Measurements from ENCODE around the gene TPRX2. TPM values are rescaled to one million over a fixed set of nuclear protein-coding genes. Genes with fewer than 3 reads are reported as not detected.

Gene TPRX2
- total and polyA plus RNA-seq, 2 of the 13 experiments (the other 11 are each of a cell fraction or from before 2014, with no cell fraction given) = not detected

- H3K4me2 ChIP-seq (ENCODE audit: low read depth, low read length) = no peak overlapping the region
- in situ Hi-C loops (cut with HindIII; ENCODE audit: extremely low pct_ligation_motif_present, low pct_unique_long_range_greater_than_20kb) = no loop called here
- BruUV-seq (replicated peaks) = no TSS peak
- ChIA-PET CTCF (ENCODE audit: low intra/inter-chr PET ratio, low total read pairs) (interaction anchor here (2.1 kb wide), 1 partner anchor 15 kb away, joined by 7 read pairs; no protein-coding TSS in a partner anchor), POLR2A (no interaction called here)
- 47% methylated on average over 10 of the region's 10 CpGs for WGBS (ENCODE audit: low lambda C conversion rate)
- H3K9ac ChIP-seq (ENCODE audit: insufficient read depth, low read depth, low read length) = no peak overlapping the region
- H3K4me1 ChIP-seq (ENCODE audit: insufficient read depth, low read length) = no peaks in the 10 kb centered on the region
- intact Hi-C loops (cut with micrococcal nuclease; ENCODE audit: unreplicated experiment) = no loop called here
- no peak overlapping the region for H3K27ac ChIP-seq (ENCODE audit: extremely low read length, insufficient read depth, low read length)
- H4K20me1 ChIP-seq (ENCODE audit: insufficient read depth, low read length) = no peaks in the 10 kb centered on the region
- peaks cover 0 to 2% of the 10 kb centered on the region in 2 experiments; a peak in 2 of 5 replicates for H3K27me3 ChIP-seq (ENCODE audit: control insufficient read depth in 1 of 2, insufficient read depth in 2 of 2, low read length in 2 of 2)
- no peak overlapping the region for H3K4me3 ChIP-seq (replicated peaks in 1 of 3; ENCODE audit: insufficient read depth in 1 of 3, low read depth in 2 of 3, low read length in 3 of 3)
- DNase-seq (ENCODE audit: low spot score) (no peak), ATAC-seq (no peak), FAIRE-seq (no peak)
- no peak overlapping the region for H2AFZ ChIP-seq (ENCODE audit: low read length)
- TF ChIP-seq, protein P1, sequence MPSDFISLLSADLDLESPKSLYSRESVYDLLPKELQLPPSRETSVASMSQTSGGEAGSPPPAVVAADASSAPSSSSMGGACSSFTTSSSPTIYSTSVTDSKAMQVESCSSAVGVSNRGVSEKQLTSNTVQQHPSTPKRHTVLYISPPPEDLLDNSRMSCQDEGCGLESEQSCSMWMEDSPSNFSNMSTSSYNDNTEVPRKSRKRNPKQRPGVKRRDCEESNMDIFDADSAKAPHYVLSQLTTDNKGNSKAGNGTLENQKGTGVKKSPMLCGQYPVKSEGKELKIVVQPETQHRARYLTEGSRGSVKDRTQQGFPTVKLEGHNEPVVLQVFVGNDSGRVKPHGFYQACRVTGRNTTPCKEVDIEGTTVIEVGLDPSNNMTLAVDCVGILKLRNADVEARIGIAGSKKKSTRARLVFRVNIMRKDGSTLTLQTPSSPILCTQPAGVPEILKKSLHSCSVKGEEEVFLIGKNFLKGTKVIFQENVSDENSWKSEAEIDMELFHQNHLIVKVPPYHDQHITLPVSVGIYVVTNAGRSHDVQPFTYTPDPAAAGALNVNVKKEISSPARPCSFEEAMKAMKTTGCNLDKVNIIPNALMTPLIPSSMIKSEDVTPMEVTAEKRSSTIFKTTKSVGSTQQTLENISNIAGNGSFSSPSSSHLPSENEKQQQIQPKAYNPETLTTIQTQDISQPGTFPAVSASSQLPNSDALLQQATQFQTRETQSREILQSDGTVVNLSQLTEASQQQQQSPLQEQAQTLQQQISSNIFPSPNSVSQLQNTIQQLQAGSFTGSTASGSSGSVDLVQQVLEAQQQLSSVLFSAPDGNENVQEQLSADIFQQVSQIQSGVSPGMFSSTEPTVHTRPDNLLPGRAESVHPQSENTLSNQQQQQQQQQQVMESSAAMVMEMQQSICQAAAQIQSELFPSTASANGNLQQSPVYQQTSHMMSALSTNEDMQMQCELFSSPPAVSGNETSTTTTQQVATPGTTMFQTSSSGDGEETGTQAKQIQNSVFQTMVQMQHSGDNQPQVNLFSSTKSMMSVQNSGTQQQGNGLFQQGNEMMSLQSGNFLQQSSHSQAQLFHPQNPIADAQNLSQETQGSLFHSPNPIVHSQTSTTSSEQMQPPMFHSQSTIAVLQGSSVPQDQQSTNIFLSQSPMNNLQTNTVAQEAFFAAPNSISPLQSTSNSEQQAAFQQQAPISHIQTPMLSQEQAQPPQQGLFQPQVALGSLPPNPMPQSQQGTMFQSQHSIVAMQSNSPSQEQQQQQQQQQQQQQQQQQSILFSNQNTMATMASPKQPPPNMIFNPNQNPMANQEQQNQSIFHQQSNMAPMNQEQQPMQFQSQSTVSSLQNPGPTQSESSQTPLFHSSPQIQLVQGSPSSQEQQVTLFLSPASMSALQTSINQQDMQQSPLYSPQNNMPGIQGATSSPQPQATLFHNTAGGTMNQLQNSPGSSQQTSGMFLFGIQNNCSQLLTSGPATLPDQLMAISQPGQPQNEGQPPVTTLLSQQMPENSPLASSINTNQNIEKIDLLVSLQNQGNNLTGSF (CRISPR knock-in tag; IDR thresholded peaks at IDR 0.05) = no peak
- peak; percentile 81 for TF ChIP-seq ZNF121 (CRISPR knock-in tag; IDR thresholded peaks at IDR 0.05)
- H3K9me3 ChIP-seq (ENCODE audit: low read length) = no peaks in the 10 kb centered on the region
- no peaks in the 10 kb centered on the region for H3K79me2 ChIP-seq (ENCODE audit: insufficient read depth, low read length)
- no peaks in the 10 kb centered on the region for H3K36me3 ChIP-seq (replicated peaks in 1 of 2; ENCODE audit: control insufficient read depth in 1 of 2, insufficient read depth in 2 of 2, low read length in 2 of 2)
These were observed 10.6 kb upstream of the TPRX2 start for GRCh38 chr19:47848425-47848822.
